Kidney glomerular epithelial cell (primary cell): ENCODE data around the gene FAM20B.

ENCODE experiments used
- DNase-seq: peaks from one replicate; lab custom pipeline; 2025; lab: John Stamatoyannopoulos, UW

The FAM20B gene

DNA sequence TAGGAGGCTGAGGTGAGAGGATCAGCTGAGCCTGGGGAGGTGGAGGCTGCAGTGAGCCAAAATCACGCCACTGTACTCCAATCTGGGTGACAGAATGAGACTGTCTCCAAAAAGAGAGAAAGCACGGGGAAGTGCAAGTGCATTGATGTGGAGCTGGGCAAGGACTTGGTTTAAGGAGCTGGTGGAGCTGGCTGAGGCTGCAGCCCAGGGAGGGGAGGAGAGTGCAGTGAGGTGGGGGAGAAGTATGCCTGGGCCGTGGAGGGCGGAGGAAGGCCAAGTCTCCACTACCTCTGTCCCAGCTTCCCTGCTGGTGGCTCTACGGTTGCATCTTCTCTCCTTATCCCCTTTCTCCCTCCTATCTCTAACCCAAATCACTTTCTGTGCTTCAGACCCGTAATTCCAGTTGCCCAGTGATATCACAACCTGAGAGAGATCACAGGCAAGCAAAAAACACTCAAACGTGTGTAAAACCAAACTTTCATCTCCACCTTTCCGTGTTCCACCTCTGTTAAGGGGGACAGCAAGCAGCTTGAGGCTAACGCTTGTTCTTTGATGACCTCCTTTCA lies 67.3 kb downstream of the FAM20B start:
- DNase-seq: no peak

DNA sequence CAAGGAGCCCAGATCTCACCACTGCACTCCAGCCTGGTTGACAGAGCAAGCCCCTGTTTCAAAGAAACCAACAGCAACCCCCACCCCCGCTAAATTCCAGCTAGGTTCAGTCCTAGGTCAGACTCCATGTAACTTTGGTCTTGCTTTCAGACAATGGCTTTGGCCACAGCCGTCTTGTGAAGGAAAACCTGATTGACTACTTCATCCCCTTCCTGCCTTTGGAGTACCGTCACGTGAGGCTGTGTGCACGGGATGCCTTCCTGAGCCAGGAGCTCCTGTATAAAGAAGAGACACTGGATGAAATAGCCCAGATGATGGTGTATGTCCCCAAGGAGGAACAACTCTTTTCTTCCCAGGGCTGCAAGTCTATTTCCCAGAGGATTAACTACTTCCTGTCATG lies 69.1 kb downstream of the FAM20B start:
- no peak for DNase-seq

DNA sequence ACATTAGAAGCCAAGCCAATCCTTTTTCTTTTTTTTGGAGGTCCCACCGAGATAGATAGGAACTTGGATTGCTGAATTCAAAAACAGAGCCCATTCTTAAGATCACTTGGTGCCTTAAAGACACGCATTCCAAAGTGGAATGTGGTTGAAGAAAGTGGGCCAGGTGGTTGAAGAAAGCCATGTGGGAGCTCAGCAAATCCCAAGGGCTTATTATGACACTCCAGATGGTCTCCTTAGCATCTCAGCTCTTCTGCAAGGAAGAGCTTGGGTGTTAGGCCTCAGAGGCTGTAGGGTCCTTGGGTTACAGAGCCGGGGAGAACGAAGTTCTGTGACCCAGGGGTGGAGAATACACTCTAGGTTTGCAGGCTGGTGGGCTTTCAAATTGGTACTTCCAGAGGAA lies 69.7 kb downstream of the FAM20B start:
- no peak for DNase-seq

DNA sequence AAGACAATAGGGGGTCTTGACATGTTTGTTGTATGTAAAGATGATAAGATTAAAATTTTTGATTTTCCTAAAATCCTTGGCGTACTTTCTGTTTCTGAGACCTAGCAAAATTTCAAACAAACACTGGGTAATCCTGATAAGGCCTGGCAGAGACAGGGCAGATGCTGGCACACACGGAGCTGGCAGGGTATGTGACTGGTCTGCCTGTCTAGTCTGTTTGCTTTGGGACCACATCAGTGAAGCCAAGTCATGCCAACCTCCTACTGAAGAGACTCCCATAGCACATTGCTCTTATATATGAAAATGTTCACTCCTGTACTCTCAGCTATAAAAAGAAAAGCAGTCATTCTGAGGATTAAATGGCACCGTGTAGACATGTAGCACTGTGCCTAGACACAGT lies 70.2 kb downstream of the FAM20B start:
- no peak for DNase-seq

DNA sequence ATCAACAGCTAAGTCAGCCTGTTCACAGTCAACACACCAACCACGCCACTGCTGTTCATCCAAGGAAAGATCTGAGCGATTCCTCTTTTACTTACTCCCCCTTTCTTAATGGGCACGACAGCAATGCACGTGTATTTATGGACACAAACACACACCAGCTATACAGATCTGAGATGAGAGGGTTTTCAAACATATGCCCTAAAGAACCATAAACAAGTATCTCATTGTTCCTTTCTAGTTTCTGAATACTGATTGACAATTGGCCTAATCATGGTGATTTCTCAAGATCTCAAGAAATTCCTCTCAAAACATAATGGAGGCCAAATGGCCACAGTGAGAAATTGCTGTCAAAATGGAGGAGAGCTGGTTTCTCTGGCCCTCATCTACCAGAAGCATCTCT lies 74.2 kb downstream of the FAM20B start:
- DNase-seq: no peak

DNA sequence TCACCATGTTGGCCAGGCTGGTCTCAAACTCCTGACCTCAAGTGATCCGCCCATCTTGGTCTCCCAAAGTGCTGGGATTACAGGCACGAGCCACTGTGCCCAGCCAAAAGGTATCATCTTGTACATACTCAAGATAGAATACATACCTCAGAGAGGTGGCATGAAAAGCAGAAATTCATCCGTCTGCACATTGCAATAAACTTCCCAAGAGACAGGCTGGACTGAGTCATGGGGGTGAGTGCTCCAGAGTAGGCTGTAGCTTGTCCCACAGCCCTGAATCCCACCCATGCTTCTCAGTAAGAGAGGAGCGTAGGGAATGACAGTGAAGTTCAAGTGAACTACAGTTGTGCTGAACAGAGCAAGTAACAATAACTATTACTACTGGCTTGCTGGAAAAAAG lies 75.9 kb downstream of the FAM20B start:
- DNase-seq: no peak

DNA sequence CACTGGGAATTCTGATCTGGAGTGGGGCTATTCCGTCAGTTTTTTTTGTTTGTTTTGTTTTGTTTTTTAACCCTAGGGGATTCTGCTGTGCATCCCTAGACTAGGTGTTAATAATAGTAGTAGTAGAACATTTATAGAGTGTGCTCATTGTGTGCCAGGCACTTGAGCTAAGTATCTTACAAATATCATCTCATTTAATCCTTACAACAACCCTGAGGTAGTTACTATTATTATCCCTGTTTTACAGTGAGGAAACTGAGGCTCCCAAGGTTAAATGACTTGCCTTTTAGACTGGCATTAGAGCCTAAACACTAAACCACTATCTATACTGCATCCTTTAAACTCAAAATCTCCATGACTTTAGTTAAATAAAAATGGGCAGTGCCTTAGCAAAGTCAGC lies 78.3 kb downstream of the FAM20B start:
- no peak for DNase-seq

DNA sequence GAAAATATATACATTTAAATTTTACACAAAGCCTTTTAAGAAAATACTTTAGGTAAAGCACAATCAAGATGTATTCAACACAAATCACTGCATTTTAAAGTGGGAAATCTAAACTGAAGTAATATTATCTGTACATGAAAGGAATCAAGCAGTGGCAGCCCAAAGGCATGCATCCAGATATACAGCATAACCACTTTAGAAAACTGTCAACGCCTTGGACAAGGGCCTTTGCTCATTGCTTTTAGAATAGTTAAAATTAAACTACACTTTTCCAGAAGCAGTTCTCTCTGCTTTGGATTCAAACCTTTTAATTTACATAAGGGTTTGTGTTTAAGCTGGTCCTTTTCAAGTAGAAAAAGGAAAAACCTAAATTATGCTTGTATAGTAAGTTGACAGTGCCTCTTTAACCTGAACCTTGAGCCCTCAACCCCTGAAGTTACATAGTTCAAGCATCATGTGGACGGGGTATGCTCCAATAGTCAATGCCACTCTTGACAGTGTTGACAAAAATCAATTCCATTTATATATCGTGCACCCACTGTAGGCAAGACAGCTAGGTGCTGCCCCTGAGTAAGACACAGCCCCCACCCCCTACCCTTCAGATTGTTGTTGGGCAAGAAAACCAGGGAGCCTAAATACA lies 79.0 kb downstream of the FAM20B start:
- no peak for DNase-seq

DNA sequence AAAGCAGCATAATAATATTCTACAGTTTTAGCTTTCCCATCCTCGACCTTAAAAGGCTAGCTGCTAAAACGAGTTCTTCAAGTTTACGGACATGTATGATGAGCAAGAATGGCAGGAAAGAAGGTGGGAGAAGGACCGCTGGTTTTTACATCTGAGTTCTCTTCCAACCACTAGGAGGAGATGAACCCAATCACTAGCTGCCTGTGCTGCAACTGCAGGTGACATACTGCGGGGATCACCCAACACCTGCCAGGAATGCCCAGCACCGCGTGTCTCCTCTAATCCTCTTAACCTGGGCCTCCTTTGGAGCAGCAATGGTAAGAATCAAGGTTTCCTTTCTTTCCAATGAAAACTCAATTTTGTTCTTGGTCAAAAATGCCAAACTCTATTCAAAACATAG lies 79.7 kb downstream of the FAM20B start:
- DNase-seq: peak; percentile 3

DNA sequence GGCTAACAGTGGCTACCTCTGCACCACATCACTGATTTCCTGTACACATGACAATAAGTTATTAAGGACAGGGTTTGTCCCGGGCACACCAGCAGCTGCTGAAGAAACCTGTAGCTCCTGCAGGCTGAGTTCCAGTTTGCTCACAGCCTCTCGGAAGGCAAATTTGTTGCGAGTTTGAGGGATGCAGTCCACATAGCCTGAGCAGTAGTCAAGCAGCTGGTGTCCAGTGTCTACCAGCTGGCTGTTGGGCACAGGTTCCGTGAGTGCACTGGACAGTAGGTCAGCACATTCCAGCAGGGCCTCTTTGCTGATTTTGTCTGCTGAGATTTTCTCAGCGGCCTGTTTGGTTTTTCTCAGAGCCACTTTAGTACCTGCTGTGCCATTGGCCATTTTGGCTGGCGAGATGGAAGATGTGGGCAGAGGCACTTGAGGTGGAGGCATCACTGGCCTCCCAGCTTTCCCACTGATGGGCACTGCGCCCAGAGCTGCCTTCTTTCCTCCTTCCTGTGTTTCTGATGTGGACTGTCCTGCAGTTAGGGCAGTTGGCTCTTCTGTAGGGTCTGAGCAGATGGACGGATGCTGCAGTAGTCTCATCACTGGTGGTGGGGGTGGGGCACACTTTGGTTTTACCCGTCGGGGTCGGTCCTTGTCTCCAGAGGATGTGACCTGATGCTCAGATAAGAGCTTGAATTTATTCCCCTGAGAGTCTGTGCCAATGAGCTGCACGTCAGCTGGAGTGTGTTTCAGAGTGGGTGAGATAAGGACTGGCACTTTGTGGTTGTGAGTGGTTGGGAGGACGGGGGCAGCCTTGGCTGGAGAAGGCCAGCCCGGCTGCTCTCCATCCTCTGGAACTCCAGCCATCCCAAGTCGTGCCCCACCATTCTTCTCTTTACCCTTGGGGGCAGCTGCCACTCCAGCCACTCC lies 82.3 kb downstream of the FAM20B start:
- DNase-seq: no peak

DNA sequence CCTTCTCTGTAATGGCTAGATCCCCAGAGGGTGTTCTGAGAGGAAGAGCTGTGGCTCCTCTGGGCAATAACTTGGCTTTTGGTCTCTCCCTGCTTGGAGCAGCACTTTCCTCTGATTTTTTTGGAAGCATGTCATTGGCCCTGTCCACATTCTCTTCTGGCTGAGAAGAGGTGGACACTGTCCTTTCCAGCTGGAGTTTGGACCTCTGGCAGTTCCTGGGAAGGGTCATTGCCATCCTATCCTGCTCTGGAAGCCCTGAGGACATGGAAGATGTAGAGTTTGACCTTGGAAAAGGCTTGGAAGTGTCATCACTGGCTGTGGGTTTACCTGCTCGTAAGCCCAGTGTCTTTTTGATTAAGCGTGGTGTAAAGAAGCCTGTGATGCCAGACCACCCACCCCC lies 83.0 kb downstream of the FAM20B start:
- no peak for DNase-seq

DNA sequence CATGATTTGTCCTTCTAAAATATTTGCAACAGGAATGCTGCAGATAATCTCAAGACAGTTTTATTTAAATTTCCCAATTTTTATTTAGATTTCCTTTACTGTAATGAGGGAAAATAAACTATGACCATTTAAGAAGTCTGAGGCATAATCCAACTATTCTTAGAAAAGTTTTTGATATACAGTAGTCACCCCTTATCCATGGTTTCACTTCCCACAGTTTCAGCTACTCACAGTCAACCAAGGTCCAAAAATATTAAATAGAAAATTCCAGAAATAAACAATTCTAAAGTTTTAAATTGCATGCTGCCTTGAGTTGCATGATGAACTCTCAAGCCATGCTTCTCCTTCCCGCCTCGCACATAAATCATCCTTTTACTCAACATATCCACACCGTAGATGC lies 89.5 kb downstream of the FAM20B start:
- DNase-seq: no peak

DNA sequence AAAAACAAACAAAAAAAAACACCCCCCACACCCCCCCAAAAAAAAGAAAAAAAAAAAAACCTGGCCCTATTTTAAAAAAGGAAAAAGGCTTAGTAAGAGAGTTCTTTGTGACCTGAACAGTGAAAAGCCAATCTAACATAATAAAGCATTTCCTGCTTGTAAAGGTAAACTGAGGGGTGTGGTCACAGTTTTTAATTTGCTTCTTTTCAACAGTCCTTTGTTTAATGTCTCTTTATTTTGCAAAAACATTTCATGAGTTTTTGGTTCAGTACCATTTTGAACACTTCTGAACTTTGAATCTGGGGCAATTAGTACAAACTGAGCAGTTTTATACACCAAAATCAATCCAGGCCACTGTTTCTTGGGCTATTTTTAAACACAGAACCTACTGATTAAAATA lies 93.8 kb downstream of the FAM20B start:
- DNase-seq: no peak

DNA sequence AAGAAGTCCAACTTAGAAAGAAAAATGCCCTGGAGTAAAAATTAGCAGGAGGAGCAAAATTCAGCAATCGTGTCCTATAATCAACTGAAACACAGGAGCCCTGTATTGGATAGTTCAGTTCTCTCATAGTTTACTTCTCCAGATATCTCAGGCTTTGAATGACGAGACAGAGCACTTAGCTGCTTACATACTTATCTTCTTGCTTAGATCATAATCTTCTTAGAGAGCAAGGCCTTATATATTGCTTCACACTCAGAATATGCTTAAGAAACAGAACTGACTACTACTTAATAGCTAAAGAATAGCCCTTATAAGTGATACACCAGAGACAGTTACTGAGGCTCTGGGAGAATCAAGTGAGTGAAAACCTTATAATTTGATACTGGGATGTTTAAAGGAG lies 95.0 kb downstream of the FAM20B start:
- no peak for DNase-seq

DNA sequence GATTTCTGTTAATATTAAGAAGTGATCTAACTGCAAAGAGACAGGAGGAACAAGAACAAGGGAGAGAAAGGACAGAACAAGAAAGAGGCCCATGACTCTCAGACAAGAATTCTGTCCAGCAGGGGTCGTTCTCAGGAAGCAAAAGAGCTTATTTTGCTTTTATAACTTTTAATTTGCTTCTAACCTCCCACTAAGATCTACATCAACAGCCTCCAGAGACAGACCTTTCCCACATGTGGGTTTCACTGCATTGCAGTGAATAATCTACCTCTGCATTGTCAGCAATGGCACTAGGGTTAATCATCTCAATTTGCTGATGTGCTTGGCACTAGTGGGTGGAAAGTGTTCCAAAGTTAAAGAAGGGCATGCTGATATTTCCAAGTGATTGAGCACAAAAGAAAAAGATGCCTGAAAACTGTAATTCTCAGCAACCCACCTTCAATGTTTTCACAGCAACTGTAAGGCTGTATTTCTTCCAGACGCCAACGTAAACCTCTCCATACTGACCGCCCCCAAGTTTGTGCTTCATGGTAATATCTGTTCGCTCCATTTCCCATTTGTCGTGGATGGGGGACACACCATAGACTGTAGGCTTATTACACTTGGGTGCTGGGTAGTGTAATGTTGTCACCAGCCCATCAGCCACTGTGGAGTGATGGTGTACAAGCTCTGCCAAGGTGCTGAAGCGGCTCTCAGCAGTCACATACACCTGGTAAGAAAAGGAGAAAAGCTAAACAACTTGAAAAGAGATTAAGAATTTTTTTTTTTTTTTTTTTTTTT lies 95.7 kb downstream of the FAM20B start:
- peak; percentile 71 for DNase-seq

DNA sequence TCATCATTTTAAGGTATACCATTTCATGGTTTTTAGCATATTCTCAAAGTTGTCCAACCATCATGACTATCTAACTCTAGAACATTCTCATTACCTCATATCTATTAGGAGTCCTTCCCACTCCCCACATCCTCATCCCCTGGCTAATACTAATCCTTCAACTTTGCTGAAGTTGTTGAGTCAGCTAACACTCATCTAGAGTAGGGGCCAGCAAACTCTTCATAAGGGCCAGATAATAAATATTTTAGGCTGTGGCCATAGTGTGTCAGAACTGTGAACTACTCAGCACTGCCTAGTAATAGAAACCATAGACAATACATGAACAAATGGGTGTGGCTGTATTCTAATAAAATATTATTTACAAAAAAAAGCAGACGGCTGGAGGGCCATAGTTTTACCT lies 99.2 kb downstream of the FAM20B start:
- DNase-seq: peak; percentile 8
